GM12801 (cell line): ENCODE results near the gene NAT16.

ENCODE experiments used
- TF ChIP-seq, protein P1 (sequence below): IDR thresholded peaks from one replicate; pipeline ENCODE4 v1.5.1; 2011; ENCODE audit warnings: control low read depth; ENCODE audit not compliant: insufficient read length; ENCODE audit errors: extremely low read depth

The NAT16 gene

GRCh38 chr7:101217388-101218235, 37.5 kb upstream of the NAT16 start, which contains the start of the genes PLOD3 and ZNHIT1:
Gene PLOD3, minus strand, starts transcription at chr7:101217581. Its CDS starts 307 bp downstream, at chr7:101217274.
Gene ZNHIT1, plus strand, starts transcription at chr7:101218165. Its CDS starts 31 bp downstream, at chr7:101218196.
- TF ChIP-seq, protein P1, sequence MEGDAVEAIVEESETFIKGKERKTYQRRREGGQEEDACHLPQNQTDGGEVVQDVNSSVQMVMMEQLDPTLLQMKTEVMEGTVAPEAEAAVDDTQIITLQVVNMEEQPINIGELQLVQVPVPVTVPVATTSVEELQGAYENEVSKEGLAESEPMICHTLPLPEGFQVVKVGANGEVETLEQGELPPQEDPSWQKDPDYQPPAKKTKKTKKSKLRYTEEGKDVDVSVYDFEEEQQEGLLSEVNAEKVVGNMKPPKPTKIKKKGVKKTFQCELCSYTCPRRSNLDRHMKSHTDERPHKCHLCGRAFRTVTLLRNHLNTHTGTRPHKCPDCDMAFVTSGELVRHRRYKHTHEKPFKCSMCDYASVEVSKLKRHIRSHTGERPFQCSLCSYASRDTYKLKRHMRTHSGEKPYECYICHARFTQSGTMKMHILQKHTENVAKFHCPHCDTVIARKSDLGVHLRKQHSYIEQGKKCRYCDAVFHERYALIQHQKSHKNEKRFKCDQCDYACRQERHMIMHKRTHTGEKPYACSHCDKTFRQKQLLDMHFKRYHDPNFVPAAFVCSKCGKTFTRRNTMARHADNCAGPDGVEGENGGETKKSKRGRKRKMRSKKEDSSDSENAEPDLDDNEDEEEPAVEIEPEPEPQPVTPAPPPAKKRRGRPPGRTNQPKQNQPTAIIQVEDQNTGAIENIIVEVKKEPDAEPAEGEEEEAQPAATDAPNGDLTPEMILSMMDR: no peak

- TF ChIP-seq, protein P1: no peak
Measured at GRCh38 chr7:101216860-101217387, 36.8 kb upstream of the NAT16 start.

DNA sequence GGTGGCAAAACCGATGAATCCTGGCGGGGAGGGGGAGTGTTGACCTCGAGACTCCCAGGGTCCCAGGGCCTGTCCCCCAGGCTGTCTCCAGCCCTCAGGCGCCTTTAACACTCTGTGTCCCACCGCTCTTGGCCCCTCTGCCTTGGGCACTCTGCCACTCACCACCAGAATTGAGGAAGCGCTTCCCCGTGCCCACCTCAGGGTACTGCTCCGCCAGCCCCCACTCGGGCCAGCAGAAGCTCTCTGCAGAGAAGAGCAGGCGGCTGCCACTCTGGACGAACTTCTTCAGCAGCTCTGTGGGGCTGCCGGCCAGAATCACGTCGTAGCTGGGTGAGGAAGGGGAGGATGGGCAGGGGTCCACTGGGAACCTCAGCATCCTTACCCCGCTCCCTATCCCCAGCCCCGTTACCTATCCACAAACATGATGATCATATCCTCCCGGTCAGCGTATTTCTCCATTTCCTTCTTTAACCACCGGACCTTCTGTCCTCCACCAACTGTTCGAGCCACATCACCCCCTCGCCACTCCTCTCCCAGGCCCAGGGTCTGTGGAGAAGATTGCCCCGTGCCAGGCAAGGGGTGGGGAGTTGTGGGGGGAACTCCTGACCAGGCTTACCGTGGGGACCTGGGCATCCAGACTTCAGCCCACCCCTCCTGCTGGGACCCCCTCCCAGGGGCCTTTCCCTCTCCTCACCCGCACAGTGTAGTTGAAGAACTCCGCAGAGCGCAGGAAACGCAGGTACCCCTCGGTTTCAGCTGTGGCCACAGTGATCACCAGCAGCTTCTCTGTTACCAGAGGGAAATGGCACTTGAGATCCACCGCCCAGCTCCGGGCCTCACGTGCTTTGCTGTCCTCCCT, 36.1 kb upstream of the NAT16 start:
- TF ChIP-seq, protein P1: no peak

- TF ChIP-seq, protein P1: no peak
Measured at GRCh38 chr7:101212014-101212413, 31.9 kb upstream of the NAT16 start.

GRCh38 chr7:101211501-101211900, 31.4 kb upstream of the NAT16 start:
- TF ChIP-seq, protein P1: no peak

- TF ChIP-seq, protein P1: no peak
Measured at GRCh38 chr7:101210143-101210542, 30.1 kb upstream of the NAT16 start.

- TF ChIP-seq, protein P1: no peak
Measured at GRCh38 chr7:101208794-101209193, 28.7 kb upstream of the NAT16 start.
